Measurements from ENCODE around the gene NTPCR.

Gene NTPCR

DNA sequence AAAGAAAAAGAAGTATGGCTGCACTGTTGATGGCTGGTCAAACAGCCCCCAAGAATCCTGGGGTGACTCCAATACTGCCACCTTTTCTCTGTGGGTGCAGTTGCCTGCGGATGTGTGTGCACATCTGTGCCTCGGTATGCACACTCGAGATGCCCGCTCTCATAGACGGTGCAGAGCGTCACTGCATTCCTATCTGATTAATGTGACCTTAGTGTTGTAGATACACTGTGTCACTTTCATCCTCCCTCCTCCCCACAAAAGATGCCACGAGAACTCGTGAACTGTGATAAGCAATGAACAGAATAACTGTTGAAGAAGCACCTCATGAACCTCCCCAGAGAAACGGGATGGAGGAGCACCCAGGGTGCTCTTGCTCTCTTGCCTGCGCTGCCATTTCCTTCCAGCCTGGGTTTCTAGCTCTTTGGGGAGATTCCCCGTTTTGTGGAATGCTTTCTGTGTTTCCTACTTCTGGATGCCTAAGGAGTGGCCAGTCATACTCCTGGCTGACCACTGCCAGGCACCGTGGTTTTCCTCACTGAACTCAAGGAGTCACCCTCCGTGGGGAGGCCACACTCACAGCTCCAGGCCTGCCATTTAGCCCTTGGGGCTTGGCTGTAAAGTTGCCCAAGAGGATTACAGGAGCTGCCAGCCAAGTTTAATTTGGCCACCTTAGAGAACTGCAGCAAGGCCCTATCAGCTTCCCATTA lies 32.0 kb downstream of the NTPCR start:
- H3K27ac ChIP-seq: no peak overlapping the region
- TF ChIP-seq CTCF (conservative IDR thresholded peaks at IDR 0.05): no peak
- no peak for TF ChIP-seq ZFX (IDR thresholded peaks at IDR 0.05)

GRCh38 chr1:232983375-232983774 lies 33.0 kb downstream of the NTPCR start:
- H3K27ac ChIP-seq: no peak overlapping the region
- no peak for TF ChIP-seq CTCF (conservative IDR thresholded peaks at IDR 0.05)
- no peak for TF ChIP-seq ZFX (IDR thresholded peaks at IDR 0.05)

GRCh38 chr1:232983817-232984567 lies 33.6 kb downstream of the NTPCR start:
- no peak overlapping the region for H3K27ac ChIP-seq
- TF ChIP-seq ZFX (IDR thresholded peaks at IDR 0.05): no peak
- no peak for TF ChIP-seq CTCF (conservative IDR thresholded peaks at IDR 0.05)

DNA sequence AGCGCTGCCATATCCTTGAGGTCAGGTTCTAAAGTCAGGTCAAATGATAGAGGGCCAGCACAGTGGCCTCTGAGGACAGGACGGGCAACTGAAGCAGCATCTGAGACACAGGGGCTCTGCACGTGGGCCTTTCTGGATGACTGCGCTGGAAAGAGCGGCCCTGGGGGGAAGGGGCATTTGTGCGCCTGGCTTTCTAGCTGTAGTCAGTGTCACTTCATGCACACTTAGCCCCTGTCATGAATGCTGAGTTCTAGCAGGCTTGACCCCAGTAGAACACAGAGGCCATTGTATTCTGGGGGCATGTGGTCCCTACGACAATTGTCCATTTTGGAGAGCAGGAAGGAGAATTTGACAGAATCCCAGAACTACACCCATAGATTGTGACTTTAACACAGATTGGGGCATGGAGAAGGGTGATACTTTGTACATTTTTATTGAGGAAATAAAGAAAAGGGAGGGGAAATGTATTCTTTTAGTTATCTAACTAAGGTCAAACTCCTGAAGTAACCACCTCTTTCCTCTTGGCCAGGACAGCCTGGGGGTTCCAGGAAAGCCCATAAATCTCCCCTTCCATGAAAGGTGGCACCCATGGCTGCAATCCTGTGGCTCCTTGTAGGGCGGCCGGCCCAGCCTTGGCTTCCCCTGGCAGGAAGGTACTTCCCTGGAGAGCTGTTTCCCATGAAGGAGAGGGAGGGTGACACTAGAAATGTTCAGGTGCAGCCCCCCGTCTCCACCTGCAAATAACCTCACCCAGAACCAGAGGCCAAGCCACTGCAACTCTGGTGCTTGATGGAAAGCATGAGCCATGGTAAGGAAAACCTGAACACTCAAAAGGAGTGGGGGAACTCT lies 34.4 kb downstream of the NTPCR start:
- TF ChIP-seq CTCF (conservative IDR thresholded peaks at IDR 0.05): no peak
- TF ChIP-seq ZFX (IDR thresholded peaks at IDR 0.05): no peak
- no peak overlapping the region for H3K27ac ChIP-seq

- no peak for TF ChIP-seq ZFX (IDR thresholded peaks at IDR 0.05)
- no peak for TF ChIP-seq CTCF (conservative IDR thresholded peaks at IDR 0.05)
- no peak overlapping the region for H3K27ac ChIP-seq
These were observed 35.6 kb downstream of the NTPCR start for GRCh38 chr1:232985882-232986526.

GRCh38 chr1:232986527-232986922 lies 36.1 kb downstream of the NTPCR start:
- no peak overlapping the region for H3K27ac ChIP-seq
- TF ChIP-seq ZFX (IDR thresholded peaks at IDR 0.05) (no peak), CTCF (conservative IDR thresholded peaks at IDR 0.05) (no peak)

All from C4-2B (cell line).